A549 (cell line): ENCODE data around the gene CD22. TPM values are rescaled to one million over a fixed set of nuclear protein-coding genes. Genes with fewer than 3 reads are reported as not detected.

ENCODE experiments used
- ATAC-seq, 2 experiments: fragments of 200-7000 bp in 1 of 2; fragments of >200 bp in 1 of 2; cut with Nextera tagmentation in 1 of 2; cut with Tn5 transposase in 1 of 2; 3 replicates each; pipeline versions ENCODE4 v1.8.0 to v1.9.1; 2018 to 2020; ENCODE audit warnings: mild to moderate bottlenecking in 1 of 2, moderate library complexity in 1 of 2
- CTCF ChIA-PET: fragments of 300-600 bp; sonication (Branson Sonifier 250); formaldehyde crosslinking; extraction: SDS; loops from one replicate; lab custom pipeline; 2021; ENCODE audit warnings: antibody characterized with exemption, inconsistent platforms; lab: Yijun Ruan, JAX
- POLR2A ChIA-PET: fragments of 350-600 bp; formaldehyde crosslinking; extraction: SDS; loops from one replicate; lab custom pipeline; 2021; ENCODE audit warnings: antibody characterized with exemption, inconsistent platforms; lab: Yijun Ruan, JAX
- DNase-seq, 2 experiments: peaks; one replicate each; pipeline versions ENCODE4 v3.0.0 to v3.0.0-alpha.2; 2011 to 2016; ENCODE audit warnings: low read depth in 1 of 2, low spot score in 1 of 2
- FAIRE-seq: peaks from 2 replicates; lab custom pipeline; 2011; peaks lifted over from hg19 to GRCh38; lab: Jason Lieb, UNC
- H3K27ac ChIP-seq, 2 experiments: fragments of >200 bp; sonication (Bioruptor Twin); formaldehyde crosslinking; 3 replicates each; pipeline ENCODE4 v1.5.1; 2016 to 2017
- H3K4me1 ChIP-seq: fragments of >200 bp; sonication (Bioruptor Twin); formaldehyde crosslinking; 3 replicates; pipeline ENCODE4 v1.6.1; 2016
- H3K4me2 ChIP-seq: fragments of >200 bp; sonication (Bioruptor Twin); formaldehyde crosslinking; 3 replicates; pipeline ENCODE4 v1.6.1; 2016
- H3K4me3 ChIP-seq: fragments of >200 bp; sonication (Bioruptor Twin); formaldehyde crosslinking; 3 replicates; pipeline ENCODE4 v1.5.1; 2016
- H3K9me3 ChIP-seq: fragments of >200 bp; sonication (Bioruptor Twin); formaldehyde crosslinking; 3 replicates; pipeline ENCODE4 v1.6.1; 2016
- CBX8 ChIP-seq: fragments of 200-600 bp; sonication (generic); IDR thresholded peaks from 2 replicates; pipeline ENCODE4 v1.6.1; 2016
- CHD2 ChIP-seq: fragments of 150-350 bp; IDR thresholded peaks from 2 replicates; pipeline ENCODE4 v1.6.1; 2014; ENCODE audit warnings: low read length; ENCODE audit not compliant: partially characterized antibody
- CHD4 ChIP-seq: fragments of 200-600 bp; sonication (generic); IDR thresholded peaks from 2 replicates; pipeline ENCODE4 v1.6.1; 2016; ENCODE audit warnings: antibody characterized with exemption, mild to moderate bottlenecking, borderline replicate concordance
- E2F6 ChIP-seq: IDR thresholded peaks from 2 replicates; pipeline ENCODE4 v1.6.1; 2012; ENCODE audit warnings: low read depth, borderline replicate concordance
- EHMT2 ChIP-seq: fragments of 200-600 bp; sonication (generic); IDR thresholded peaks from 2 replicates; pipeline ENCODE4 v1.6.1; 2016; ENCODE audit warnings: antibody characterized with exemption, low read depth, mild to moderate bottlenecking, moderate library complexity
- ESRRA ChIP-seq: fragments of 150-350 bp; IDR thresholded peaks from 2 replicates; pipeline ENCODE4 v1.6.1; 2014; ENCODE audit warnings: mild to moderate bottlenecking, low read length, borderline replicate concordance
- FOSB ChIP-seq: fragments of 250-450 bp; sonication (Bioruptor Pico); IDR thresholded peaks from 2 replicates; pipeline ENCODE4 v1.5.0; 2020; ENCODE audit warnings: mild to moderate bottlenecking, moderate library complexity
- FOXS1 ChIP-seq: fragments of 250-450 bp; sonication (Bioruptor Pico); IDR thresholded peaks from 2 replicates; pipeline ENCODE4 v1.5.0; 2020; ENCODE audit warnings: mild to moderate bottlenecking, moderate library complexity
- HOXA7 ChIP-seq: fragments of 250-450 bp; sonication (Bioruptor Pico); IDR thresholded peaks from 2 replicates; pipeline ENCODE4 v1.5.0; 2020; ENCODE audit warnings: mild to moderate bottlenecking, moderate library complexity
- HOXB13 ChIP-seq: fragments of 250-450 bp; sonication (Bioruptor Pico); IDR thresholded peaks from 2 replicates; pipeline ENCODE4 v1.5.0; 2020; ENCODE audit warnings: low read depth, mild to moderate bottlenecking, moderate library complexity
- KDM1A ChIP-seq: fragments of 200-600 bp; sonication (generic); IDR thresholded peaks from 2 replicates; pipeline ENCODE4 v1.6.1; 2016; ENCODE audit warnings: low read depth, mild to moderate bottlenecking
- KDM5A ChIP-seq: fragments of 200-600 bp; sonication (generic); IDR thresholded peaks from 2 replicates; pipeline ENCODE4 v1.6.1; 2016; ENCODE audit warnings: antibody characterized with exemption, mild to moderate bottlenecking
- NFE2L2 ChIP-seq: fragments of 150-350 bp; conservative IDR thresholded peaks from 2 replicates; pipeline ENCODE4 v1.6.1; 2014; ENCODE audit warnings: low read length
- NR3C1 ChIP-seq: fragments of >200 bp; sonication (Bioruptor Twin); formaldehyde crosslinking; IDR thresholded peaks from 3 replicates; pipeline ENCODE4 v1.6.1; 2017
- SREBF2 ChIP-seq: fragments of 450-650 bp; IDR thresholded peaks from 2 replicates; pipeline ENCODE4 v1.6.1; 2014; ENCODE audit warnings: mild to moderate bottlenecking, moderate library complexity
- TP53 ChIP-seq: fragments of 250-450 bp; sonication (Bioruptor Pico); IDR thresholded peaks from 2 replicates; pipeline ENCODE4 v1.5.0; 2021; ENCODE audit warnings: mild to moderate bottlenecking, moderate library complexity
- ZFP36 ChIP-seq: fragments of 450-650 bp; IDR thresholded peaks from 2 replicates; pipeline ENCODE4 v1.6.1; 2014; ENCODE audit warnings: borderline replicate concordance; ENCODE audit not compliant: partially characterized antibody
- ZNF302 ChIP-seq: fragments of 250-450 bp; sonication (Bioruptor Pico); IDR thresholded peaks from 2 replicates; pipeline ENCODE4 v1.9.0; 2021; ENCODE audit warnings: inconsistent platforms, mild to moderate bottlenecking, moderate library complexity
- ZSCAN20 ChIP-seq: fragments of 250-450 bp; sonication (Bioruptor Pico); IDR thresholded peaks from 2 replicates; pipeline ENCODE4 v1.8.0; 2022; ENCODE audit warnings: mild to moderate bottlenecking, moderate library complexity
- WGBS: methylation state at CpG from one replicate; pipeline ENCODE4 v1.1.6; 2017; ENCODE audit errors: missing lambda C conversion rate; 5-methylcytosine and 5-hydroxymethylcytosine counted together
- polyA plus RNA-seq, 4 experiments: library from polyadenylated mRNA; depleted of rRNA in 3 of 4; stranded (reverse); fragments of >200 nt; fragmentation: RNase III in 1 of 4; extraction: RNeasy Plus Mini Kit Qiagen cat#74134 plus additional on column Dnase treatment in 1 of 4; gene quantifications; 2 replicates in 3 of 4; 3 replicates in 1 of 4; pipeline ENCODE4 v1.2.3, GENCODE V29; 2011 to 2017
- TF ChIP-seq, protein P1 (sequence below): fragments of 450-650 bp; IDR thresholded peaks from 2 replicates; pipeline ENCODE4 v1.6.1; 2014; ENCODE audit warnings: antibody characterized with exemption
- TF ChIP-seq, protein P2 (sequence below): IDR thresholded peaks from 2 replicates; pipeline ENCODE4 v1.6.1; 2012
- TF ChIP-seq, protein P3 (sequence below): IDR thresholded peaks from 2 replicates; pipeline ENCODE4 v1.6.1; 2012

The CD22 gene
- polyA plus RNA-seq, 2 of the 4 experiments (the other 2 are of a cell fraction), result 0.05 to 0.14 TPM

DNA sequence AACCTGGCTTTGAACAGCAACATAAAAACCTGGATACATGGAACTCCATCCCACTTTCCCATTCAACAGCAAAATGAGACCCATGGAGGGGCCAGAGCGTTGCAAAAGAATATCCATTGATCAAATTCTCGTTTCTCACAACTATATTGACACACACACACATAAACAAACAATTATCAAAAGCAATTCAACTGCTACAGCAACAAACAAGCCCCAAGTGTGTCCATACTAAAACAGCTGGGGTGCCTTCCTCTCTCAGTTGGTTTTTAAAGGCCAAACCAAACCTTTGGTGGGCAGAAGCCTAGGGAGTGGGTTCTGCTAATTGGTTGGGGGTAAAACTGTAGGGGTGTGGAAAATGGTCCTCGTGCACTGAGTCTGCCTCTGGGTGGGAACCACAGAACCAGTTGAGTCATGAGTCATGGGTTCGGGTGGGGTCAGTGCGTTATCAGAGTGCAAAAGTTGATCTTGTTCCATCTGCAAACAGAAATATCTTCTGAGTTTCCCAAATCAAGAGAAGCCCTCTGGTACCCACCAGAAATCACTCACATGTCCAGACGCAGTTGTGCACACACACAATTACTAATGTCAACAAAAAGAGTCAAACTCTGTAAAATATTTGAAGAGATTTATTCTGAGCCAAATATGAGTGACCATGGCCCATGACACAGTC lies 60.3 kb downstream of the CD22 start:
- FAIRE-seq (no peak), DNase-seq (no peak), ATAC-seq (no peak)
- H3K27ac ChIP-seq, result no peak overlapping the region
- TF ChIP-seq HOXA7 (CRISPR knock-in tag) (no peak), ZNF302 (CRISPR knock-in tag) (no peak), ZFP36 (no peak), CHD2 (no peak), SREBF2 (no peak), NR3C1 (no peak), FOSB (CRISPR knock-in tag) (no peak), KDM1A (no peak), CBX8 (no peak), EHMT2 (no peak), KDM5A (no peak), FOXS1 (CRISPR knock-in tag) (no peak), E2F6 (no peak), TP53 (no peak), CHD4 (no peak), NFE2L2 (no peak), ESRRA (no peak)
- TF ChIP-seq, protein P1, sequence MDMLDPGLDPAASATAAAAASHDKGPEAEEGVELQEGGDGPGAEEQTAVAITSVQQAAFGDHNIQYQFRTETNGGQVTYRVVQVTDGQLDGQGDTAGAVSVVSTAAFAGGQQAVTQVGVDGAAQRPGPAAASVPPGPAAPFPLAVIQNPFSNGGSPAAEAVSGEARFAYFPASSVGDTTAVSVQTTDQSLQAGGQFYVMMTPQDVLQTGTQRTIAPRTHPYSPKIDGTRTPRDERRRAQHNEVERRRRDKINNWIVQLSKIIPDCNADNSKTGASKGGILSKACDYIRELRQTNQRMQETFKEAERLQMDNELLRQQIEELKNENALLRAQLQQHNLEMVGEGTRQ, result no peak
- TF ChIP-seq, protein P2, sequence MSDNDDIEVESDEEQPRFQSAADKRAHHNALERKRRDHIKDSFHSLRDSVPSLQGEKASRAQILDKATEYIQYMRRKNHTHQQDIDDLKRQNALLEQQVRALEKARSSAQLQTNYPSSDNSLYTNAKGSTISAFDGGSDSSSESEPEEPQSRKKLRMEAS, result no peak
- TF ChIP-seq, protein P3, sequence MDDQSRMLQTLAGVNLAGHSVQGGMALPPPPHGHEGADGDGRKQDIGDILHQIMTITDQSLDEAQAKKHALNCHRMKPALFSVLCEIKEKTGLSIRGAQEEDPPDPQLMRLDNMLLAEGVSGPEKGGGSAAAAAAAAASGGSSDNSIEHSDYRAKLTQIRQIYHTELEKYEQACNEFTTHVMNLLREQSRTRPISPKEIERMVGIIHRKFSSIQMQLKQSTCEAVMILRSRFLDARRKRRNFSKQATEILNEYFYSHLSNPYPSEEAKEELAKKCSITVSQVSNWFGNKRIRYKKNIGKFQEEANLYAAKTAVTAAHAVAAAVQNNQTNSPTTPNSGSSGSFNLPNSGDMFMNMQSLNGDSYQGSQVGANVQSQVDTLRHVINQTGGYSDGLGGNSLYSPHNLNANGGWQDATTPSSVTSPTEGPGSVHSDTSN, result no peak
- no peak overlapping the region for H3K4me2 ChIP-seq
- peaks cover 42% of the 10 kb centered on the region for H3K9me3 ChIP-seq
- no peak overlapping the region for H3K4me3 ChIP-seq
- no peaks in the 10 kb centered on the region for H3K4me1 ChIP-seq
- ChIA-PET POLR2A (no interaction called here), CTCF (interaction anchor here (0.8 to 3.1 kb wide), 7 partner anchors 8 to 109 kb away, joined by 3 to 12 read pairs (median 3); no protein-coding TSS in a partner anchor)
- 7% methylated on average over 6 of the region's 6 CpGs for WGBS

DNA sequence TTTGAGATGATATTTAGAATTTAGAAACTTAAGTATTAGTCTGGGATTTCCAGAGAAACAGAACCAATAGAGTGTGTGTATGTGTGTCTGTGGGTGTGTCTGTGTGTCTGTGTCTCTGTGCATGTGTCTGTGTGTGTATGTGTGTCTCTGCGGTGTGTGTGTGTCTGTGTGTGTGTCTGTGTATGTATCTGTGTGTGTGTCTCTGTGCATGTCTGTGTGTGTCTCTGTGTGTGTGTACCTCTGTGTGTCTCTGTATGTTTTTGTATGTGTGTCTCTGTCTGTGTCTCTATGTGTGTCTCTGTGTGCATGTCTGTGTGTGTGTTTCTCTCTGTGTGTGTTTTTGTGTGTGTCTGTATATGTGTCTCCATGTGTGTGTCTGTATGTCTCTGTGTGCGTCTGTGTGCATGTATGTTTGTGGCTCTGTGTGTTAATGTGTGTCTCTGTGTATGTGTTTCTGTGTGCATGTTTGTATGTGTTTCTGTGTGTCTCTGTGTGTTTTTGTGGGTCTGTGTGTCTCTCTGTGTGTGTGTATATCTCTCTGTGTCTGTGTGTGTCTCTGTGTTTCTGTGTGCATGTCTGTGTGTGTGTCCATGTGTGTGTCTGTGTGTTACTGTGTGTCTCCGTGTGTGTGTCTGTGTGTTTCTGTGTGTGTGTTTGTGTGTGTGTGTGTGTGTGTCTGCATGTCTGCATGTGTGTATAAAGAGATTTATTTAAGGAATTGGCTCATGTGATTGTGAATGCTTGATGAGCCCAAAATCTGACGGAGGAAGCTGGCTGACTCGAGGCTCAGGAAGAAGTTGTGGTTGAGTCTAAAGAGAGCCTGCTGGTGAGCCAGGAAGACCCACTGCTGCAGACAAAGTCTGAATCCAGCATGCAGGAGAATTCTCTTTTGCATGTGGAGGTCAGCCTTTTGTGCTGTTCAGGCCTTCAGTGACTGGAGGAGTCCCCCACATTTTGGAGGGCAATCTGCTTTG lies 64.0 kb downstream of the CD22 start:
- FAIRE-seq (peak; percentile 7), DNase-seq (no peak), ATAC-seq (no peak)
- ChIA-PET CTCF (interaction anchor here (1.0 kb wide), 1 partner anchor 41 kb away, joined by 3 read pairs; no protein-coding TSS in a partner anchor), POLR2A (no interaction called here)
- no peak for TF ChIP-seq ZSCAN20
- TF ChIP-seq HOXB13 (CRISPR knock-in tag), result no peak
- H3K4me1 ChIP-seq, result no peaks in the 10 kb centered on the region
- peaks cover 9% of the 10 kb centered on the region; the same call in 1 of the 3 replicates for H3K9me3 ChIP-seq
- H3K4me2 ChIP-seq, result no peak overlapping the region
- no peak overlapping the region for H3K4me3 ChIP-seq
- 55% methylated on average over 5 of the region's 5 CpGs for WGBS
- no peak overlapping the region for H3K27ac ChIP-seq
